ENCODE data around the gene ASAP2. TPM values are rescaled to one million over a fixed set of nuclear protein-coding genes. Genes with fewer than 3 reads are reported as not detected.

ASAP2 gene
- total and polyA plus RNA-seq, 9 of the 15 experiments (the other 6 are each of a cell fraction or from before 2014, with no cell fraction given): 0.06 to 4.3 (median 3.1) TPM

DNA sequence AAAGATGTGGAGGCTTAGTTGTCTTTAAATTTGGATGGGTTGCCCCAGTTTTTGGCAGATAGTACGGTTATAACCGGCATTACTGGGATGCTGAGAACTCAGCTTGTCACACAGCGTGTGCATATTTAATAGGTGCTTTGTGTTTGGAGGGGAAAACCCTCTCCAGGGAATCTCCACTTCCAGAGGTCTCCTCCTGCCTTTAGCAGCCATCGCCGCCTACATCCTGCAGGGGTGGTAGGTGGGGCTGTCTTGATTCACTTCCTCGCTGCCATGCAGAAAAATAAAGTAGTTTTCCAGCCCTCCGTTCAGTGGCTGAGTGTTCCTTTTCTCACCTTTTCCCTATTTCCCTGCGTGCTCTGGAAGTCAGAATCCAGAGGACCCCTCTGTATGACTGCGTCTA lies 140.3 kb downstream of the ASAP2 start:
- no peak for FAIRE-seq
- intact Hi-C loops (cut with micrococcal nuclease): no loop called here

More for the DNA sequence above, 140.3 kb downstream of the ASAP2 start:
- no peaks in the 10 kb centered on the region for H3K9me1 ChIP-seq (ENCODE audit: control insufficient read depth, insufficient read depth, low read length)
- no TSS peak for BruUV-seq (replicated peaks)
- TF ChIP-seq, protein P1, sequence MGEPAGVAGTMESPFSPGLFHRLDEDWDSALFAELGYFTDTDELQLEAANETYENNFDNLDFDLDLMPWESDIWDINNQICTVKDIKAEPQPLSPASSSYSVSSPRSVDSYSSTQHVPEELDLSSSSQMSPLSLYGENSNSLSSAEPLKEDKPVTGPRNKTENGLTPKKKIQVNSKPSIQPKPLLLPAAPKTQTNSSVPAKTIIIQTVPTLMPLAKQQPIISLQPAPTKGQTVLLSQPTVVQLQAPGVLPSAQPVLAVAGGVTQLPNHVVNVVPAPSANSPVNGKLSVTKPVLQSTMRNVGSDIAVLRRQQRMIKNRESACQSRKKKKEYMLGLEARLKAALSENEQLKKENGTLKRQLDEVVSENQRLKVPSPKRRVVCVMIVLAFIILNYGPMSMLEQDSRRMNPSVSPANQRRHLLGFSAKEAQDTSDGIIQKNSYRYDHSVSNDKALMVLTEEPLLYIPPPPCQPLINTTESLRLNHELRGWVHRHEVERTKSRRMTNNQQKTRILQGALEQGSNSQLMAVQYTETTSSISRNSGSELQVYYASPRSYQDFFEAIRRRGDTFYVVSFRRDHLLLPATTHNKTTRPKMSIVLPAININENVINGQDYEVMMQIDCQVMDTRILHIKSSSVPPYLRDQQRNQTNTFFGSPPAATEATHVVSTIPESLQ (CRISPR knock-in tag; IDR thresholded peaks at IDR 0.05): no peak
- TF ChIP-seq BACH1 (tag; IDR thresholded peaks at IDR 0.05) (no peak), CSDE1 (IDR thresholded peaks at IDR 0.05) (no peak), CHD2 (IDR thresholded peaks at IDR 0.05; ENCODE audit: low read depth, low read length) (no peak), KDM2B (CRISPR knock-in tag; IDR thresholded peaks at IDR 0.05) (no peak), TFE3 (CRISPR knock-in tag; IDR thresholded peaks at IDR 0.05) (no peak), SP2 (IDR thresholded peaks at IDR 0.05; ENCODE audit: extremely low read depth, low read depth, low read length, poor library complexity, severe bottlenecking) (no peak)
- ATAC-seq: no peak
- 33% methylated on average over 9 of the region's 9 CpGs for WGBS (ENCODE audit: insufficient coverage, low coverage, missing lambda C conversion rate)
- H3K4me1 ChIP-seq (replicated peaks in 1 of 2; ENCODE audit: control insufficient read depth in 2 of 2, insufficient read depth in 2 of 2, low read length in 2 of 2): peaks cover 0 to 3% of the 10 kb centered on the region in 2 experiments; a peak in 1 of 5 replicates
- ChIA-PET POLR2A (interaction anchor here (0.6 kb wide), 1 partner anchor 11 kb away, joined by 3 read pairs; no protein-coding TSS in a partner anchor), CTCF (ENCODE audit: low intra/inter-chr PET ratio) (no interaction called here)
- DNase-seq (ENCODE audit: extremely low read depth in 1 of 4, low spot score in 3 of 4): no peak
- H4K20me1 ChIP-seq (replicated peaks; ENCODE audit: control insufficient read depth, insufficient read depth, low read length): no peaks in the 10 kb centered on the region; the same call in 1 of the 2 replicates
- H3K79me2 ChIP-seq (ENCODE audit: control insufficient read depth, insufficient read depth, low read length): no peaks in the 10 kb centered on the region
- in situ Hi-C loops (cut with MboI): no loop called here
- H3K36me3 ChIP-seq (ENCODE audit: control insufficient read depth, insufficient read depth, low read length): no peaks in the 10 kb centered on the region; the same call in 2 of the 3 replicates
- H3K9ac ChIP-seq (ENCODE audit: insufficient read depth in 1 of 2, low read depth in 2 of 2, low read length in 2 of 2): no peak overlapping the region
- H3K9me3 ChIP-seq (replicated peaks; ENCODE audit: control insufficient read depth, insufficient read depth, low read depth, low read length): no peaks in the 10 kb centered on the region
- H3K27me3 ChIP-seq (ENCODE audit: control insufficient read depth in 2 of 2, insufficient read depth in 2 of 2, low read length in 2 of 2): peaks cover 2 to 8% of the 10 kb centered on the region in 2 experiments; a peak in 1 of 5 replicates
- no peak overlapping the region for H3K4me2 ChIP-seq (ENCODE audit: insufficient read depth, low read length)
- no peak overlapping the region for H3K4me3 ChIP-seq
- no peak overlapping the region for H3K27ac ChIP-seq (ENCODE audit: extremely low read depth, low read depth, low read length)
- H2AFZ ChIP-seq (ENCODE audit: low read depth, low read length): no peak overlapping the region
